Left colon (tissue), 2 donors: ENCODE results near the gene MAGEB3. TPM values are rescaled to one million over a fixed set of nuclear protein-coding genes. Genes with fewer than 3 reads are reported as not detected.
"Not testable (repeated sequence)": the region's sequence is repeated elsewhere in the genome, so short reads cannot be mapped to it uniquely, and the experiment has no call there.

Experiments used
- ATAC-seq: fragments of 200-7000 bp; cut with Tn5 transposase; one replicate; pipeline ENCODE4 v1.9.1; 2020; ENCODE audit warnings: mild to moderate bottlenecking, moderate library complexity
- DNase-seq, 2 donors: peaks; one replicate each; pipeline ENCODE4 v3.0.0-alpha.2; 2020
- intact Hi-C, 2 donors: fragments of 100-400 bp; cut with DNase I in 1 of 2; cut with micrococcal nuclease in 1 of 2; formaldehyde crosslinking; loops; one replicate each; pipeline versions ENCODE4 v1.11.2 to v1.14.0; 2022; cut with DNase I, micrococcal nuclease
- long read RNA-seq: library from polyadenylated mRNA; unstranded; transcript quantifications from one replicate; pipeline ENCODE4 v2.0.0, GENCODE V29; 2021
- total RNA-seq, 2 donors: library from RNA; stranded (reverse); fragmentation: NEBNext Ultra II Directional; extraction: Animal tissue kit (Norgen Biotek cat#: 25700); gene quantifications; one replicate each; pipeline ENCODE4 v1.2.1, GENCODE V29; 2021
- donor health status: DM: no; HTN: no; CAD: no.
- donor health status: DM: yes; HTN: yes; CAD: no.

MAGEB3 gene
- total RNA-seq: not detected
- long read RNA-seq: 0 reads

DNA sequence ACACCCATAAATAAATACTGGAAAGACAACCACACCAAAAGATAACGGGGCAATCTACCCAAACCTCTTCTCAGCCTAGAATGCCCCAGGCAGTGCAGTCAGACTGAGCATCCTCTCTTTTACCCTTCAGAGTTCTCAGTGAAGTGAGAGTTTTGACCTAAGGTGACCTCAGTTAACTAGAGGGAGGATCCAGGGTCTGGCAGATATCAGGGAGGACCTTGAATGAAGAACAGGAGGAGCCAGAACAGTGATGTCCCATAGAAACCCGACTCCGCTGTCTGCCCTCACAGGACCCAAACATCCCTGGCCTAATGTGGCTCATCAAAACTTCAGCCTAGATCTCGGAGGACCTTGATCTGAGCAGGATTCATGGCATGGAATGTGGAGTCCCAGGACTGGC, at the start of gene MAGEB3:
Gene MAGEB3, plus strand, starts transcription at position 263 of the 400 bp plus-strand sequence. CDS start 5,268 bp downstream, outside the sequence.
- ATAC-seq (no peak), DNase-seq (no peak)
- intact Hi-C loops: no loop called here

DNA sequence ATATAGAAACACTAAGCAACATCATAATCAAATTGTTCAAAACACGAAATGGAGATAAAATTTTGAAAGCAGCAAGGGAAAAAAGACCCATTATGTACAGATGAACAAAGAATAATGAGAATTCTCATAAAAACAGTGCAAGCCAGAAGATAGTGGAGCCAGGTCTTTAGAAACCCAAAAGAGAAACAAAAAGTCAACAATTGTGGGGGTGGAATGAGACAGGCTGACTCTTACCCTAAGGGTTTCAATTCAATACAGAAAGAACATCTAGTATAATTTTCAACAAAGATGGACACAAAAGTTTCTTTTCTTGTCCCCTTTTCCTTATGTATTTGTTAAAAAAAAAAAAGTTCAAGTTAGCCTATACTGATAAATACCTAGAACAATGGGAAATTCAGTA, 49.1 kb upstream of the MAGEB3 start:
- ATAC-seq (no peak), DNase-seq (no peak)
- intact Hi-C loops: no loop called here

DNA sequence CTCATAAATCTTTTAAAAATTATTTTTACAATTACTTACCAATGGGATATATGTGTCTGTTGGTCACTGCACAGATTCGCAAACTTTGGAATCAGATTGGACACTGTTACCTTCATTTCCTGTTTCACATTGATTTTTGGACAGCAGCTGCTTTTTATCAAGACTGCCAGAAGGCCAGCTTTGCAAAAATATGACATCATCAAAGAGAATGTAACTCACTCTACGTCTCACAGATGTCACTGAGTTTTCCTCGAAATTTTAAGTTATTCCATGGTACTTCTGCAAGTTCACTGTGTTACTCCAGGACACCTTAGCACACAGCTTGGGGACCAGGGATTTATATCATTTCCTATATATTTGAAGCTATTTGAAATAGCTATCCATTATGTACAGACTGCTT, 46.9 kb upstream of the MAGEB3 start:
- intact Hi-C loops: no loop called here
- ATAC-seq (no peak), DNase-seq (no peak)

DNA sequence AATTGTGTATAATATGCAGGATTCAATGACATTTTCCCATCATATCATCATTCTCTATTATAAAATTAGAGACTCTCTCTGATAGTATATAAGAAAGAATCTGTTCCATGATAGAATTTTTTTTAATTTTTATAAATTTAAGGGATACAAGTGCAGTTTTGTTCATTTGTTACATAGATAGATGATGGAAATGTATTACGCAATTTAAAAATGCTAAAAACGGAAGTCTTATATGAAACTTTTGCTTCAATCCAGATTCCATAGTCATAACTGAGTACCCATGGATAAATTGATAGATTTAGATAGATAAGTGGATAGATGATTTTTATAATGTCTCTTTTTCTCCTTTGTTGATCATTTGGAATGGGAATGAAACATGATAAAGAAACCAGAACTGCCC, 40.0 kb upstream of the MAGEB3 start:
- intact Hi-C loops: no loop called here
- ATAC-seq (no peak), DNase-seq (no peak)

DNA sequence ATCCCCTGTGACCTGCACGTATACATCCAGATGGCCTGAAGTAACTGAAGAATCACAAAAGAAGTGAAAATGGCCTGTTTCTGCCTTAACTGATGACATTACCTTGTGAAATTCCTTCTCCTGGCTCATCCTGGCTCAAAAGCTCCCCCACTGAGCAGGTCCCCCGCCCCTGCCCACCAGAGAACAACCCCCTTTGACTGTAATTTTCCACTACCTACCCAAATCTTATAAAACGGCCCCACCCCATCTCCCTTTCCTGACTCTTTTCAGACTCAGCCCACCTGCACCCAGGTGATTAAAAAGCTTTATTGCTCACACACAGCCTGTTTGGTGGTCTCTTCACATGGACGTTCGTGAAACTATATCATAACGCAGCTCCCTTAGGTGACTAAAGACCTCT, 36.5 kb upstream of the MAGEB3 start:
- intact Hi-C loops, DNase-seq, ATAC-seq: not testable (repeated sequence)

- DNase-seq: no peak
- intact Hi-C loops: no loop called here
- no peak for ATAC-seq
Measured at GRCh38 chrX:30196322-30196721, 34.1 kb upstream of the MAGEB3 start.

DNA sequence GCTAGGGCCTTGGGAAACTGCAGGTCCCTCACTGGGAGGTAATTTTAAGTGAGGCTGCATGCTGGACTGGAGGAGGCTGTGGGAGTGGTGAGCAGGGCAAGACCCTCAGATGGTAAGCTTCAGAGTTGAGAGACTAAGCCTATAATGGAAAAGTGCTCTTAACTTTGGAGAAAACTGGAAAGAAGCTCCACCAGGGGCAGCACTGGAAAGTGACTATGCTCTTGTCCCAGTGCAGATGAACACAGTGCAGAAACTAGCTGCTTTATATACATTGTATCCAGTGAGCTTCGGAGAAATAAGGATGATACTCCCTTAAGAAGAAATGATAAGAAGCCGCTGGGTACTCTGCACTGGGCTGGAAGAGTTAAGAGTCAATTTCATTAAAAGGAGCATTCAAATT, 18.3 kb upstream of the MAGEB3 start:
- intact Hi-C loops: no loop called here
- DNase-seq (no peak), ATAC-seq (no peak)

- intact Hi-C loops: no loop called here
- no peak for ATAC-seq
- no peak for DNase-seq
Measured at GRCh38 chrX:30215357-30215843, 15.1 kb upstream of the MAGEB3 start, which contains the start of gene MAGEB2. Gene MAGEB2 (plus strand): TSS chrX:30215563. CDS start chrX:30218581, 3,018 bp downstream.

DNA sequence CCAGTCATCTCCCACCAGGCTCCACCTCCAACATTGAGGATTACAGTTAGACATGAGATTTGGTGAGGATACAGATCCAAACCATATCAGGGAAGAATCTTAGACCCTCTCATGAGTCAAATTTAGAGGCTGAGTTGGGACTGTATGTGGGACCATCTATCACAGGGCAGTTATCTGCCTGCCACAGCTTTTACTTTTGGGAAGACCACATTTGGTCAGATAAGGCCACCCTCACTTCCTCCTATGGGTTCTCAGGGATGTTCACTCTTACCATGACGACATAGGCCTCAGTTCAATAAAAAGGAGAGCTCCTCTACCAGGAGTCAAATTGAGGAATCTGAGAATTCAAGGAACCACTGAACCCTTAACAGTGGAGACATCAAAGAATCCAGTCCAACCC, 13.0 kb upstream of the MAGEB3 start:
- ATAC-seq: no peak
- no peak for DNase-seq
- intact Hi-C loops: no loop called here

- no peak for DNase-seq
- intact Hi-C loops: no loop called here
- ATAC-seq: no peak
Measured at GRCh38 chrX:30219372-30219771, 11.1 kb upstream of the MAGEB3 start.

DNA sequence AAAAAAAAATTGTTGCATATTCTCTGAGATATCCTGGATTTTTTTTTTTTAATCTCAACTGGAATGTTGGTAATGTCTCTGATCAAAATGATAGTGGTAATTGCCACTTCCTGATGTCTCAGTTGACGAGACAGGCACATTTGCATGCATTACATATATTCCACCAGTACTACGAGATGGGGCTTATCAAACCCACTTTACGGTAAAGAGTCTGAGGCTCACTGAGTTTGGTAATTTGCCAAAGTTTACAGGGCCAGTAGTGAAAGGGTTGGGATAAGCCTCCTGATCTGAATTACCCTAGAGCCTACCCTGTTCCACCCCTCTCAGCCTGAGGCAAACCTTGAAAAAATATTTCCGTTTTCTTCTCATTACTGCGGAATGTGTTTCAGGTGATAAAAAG, 9.8 kb upstream of the MAGEB3 start:
- ATAC-seq: no peak
- no peak for DNase-seq
- intact Hi-C loops: no loop called here

GRCh38 chrX:30224536-30224935, 5.9 kb upstream of the MAGEB3 start:
- no peak for ATAC-seq
- intact Hi-C loops: no loop called here
- DNase-seq: no peak

GRCh38 chrX:30228526-30228925, 1.9 kb upstream of the MAGEB3 start:
- intact Hi-C loops: no loop called here
- ATAC-seq (no peak), DNase-seq (no peak)

- intact Hi-C loops: no loop called here
- DNase-seq (no peak), ATAC-seq (no peak)
Measured at GRCh38 chrX:30241724-30242415, 11.4 kb downstream of the MAGEB3 start, which contains the start of gene MAGEB4. Gene MAGEB4 (plus strand): TSS chrX:30242000. CDS start chrX:30242136, 136 bp downstream.

DNA sequence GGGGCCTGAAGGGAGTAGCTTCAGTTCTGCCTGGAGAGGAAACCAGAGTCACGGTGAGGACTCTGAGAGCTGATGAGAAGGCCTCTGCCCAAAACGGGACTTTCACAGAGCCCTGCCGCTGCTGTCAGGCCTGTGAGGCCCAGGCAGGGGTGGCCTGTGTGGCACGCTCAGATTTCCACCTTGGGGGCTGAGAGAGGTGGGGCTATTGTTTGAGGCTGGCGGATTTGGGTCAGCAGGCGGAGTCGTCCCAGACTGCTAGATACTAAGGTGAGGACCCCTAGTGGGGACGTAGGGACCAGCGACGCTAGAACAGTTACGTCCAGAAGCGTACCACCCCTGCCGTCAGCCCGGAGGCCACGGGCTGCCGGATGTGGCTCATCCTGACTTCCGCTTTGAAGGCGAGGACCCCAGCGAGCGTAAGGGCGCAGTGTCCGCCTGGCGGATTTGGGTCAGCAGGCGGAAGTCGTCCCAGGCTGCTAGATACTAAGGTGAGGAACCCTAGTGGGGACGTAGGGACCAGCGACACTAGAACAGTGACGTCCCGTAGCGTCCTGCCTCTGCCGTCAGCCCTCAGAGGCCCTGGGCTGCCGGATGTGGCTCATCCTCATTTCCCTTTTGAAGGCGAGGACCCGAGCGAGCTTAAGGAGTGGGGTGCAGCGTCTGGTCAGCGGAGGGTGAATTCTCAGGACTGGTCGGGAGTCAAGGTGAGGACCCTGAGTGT, 16.5 kb downstream of the MAGEB3 start, which contains the start of gene MAGEB1:
Gene MAGEB1, plus strand, starts transcription at position 378 of the 721 bp plus-strand sequence. CDS start 3,348 bp downstream, outside the sequence.
- DNase-seq: no peak
- ATAC-seq: no peak
- intact Hi-C loops: no loop called here

GRCh38 chrX:30248854-30249253, 18.4 kb downstream of the MAGEB3 start:
- no peak for DNase-seq
- no peak for ATAC-seq
- intact Hi-C loops: no loop called here

GRCh38 chrX:30253257-30253656, 22.8 kb downstream of the MAGEB3 start:
- intact Hi-C loops: no loop called here
- ATAC-seq (no peak), DNase-seq (no peak)

DNA sequence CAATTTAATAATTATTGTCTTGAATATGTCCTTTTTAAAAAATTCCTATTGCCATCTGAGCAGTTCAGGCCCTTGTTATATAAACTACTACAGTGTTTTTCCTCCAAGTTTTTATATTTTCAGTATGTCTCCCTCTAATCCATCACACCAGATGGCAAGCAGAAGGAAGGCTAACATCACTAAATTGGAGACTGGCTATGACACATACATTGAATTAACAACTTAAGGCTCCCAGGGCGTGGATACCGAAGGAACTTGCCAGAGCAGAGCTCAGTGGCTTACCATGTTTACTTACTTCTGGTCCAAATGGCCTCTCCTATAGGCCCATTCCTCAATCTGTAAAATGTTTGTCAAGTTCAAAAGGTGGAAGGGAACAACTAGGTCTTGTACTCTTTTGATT, 29.5 kb downstream of the MAGEB3 start:
- intact Hi-C loops: no loop called here
- no peak for DNase-seq
- ATAC-seq: no peak

DNA sequence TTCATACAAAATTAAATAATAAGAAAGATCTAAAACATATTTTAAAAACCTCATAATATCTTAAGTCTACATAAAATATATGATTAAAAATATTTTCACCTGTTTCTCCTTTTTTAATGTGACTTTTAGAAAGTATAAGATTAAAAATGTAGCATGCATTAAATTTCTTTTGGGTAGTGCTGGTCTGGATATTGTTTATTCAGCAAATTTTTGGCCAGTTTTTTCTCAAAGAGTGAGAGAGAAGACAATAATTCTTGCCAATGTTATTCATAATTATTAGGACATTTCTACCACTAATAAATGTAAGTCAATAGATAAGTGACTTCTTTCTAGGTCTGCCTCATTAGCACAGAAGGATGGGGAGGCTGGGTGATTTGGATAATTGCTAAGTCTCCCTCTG, 30.6 kb downstream of the MAGEB3 start:
- ATAC-seq (no peak), DNase-seq (no peak)
- intact Hi-C loops: no loop called here

- intact Hi-C loops: no loop called here
- ATAC-seq: no peak
- DNase-seq: no peak
Measured at GRCh38 chrX:30262763-30263162, 32.3 kb downstream of the MAGEB3 start.
